Inflammatory macrophage (primary cell): ENCODE data around the gene SMAD6.
"Not testable (repeated sequence)": the region's sequence is repeated elsewhere in the genome, so short reads cannot be mapped to it uniquely, and the experiment has no call there.

ENCODE experiments used
- DNase-seq, 2 donors: peaks; one replicate each; pipeline ENCODE4 v3.0.0-alpha.2; 2020 to 2022

SMAD6 gene

GRCh38 chr15:66677336-66677735, 24.7 kb upstream of the SMAD6 start:
- no peak for DNase-seq

DNA sequence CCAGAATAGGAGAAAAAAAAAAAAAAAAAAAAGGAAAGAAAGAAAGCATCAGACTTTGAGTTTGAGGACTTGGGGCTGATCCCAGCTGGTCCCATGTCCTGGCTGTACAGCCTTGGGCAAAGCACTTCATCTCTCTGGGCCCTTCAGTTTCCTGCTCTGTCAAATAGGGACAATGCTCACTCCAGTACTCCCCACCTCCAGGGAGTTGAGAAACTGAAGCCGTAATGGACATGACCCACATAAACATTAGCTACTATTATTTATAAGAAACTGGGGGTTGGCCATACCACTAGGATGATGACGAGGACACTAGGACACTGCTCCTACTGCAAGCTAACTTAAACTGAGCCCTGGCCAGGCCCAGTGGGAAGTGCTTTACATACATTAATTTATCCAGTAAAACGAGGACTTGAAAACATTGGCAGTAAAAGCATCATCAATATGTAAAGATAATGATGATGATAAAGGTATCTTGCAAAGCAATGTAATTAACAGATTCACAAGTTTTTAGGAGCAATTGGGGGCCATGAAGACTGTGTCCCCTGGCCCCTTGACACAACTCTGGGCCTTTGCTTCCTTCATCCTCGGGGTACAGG, 22.9 kb upstream of the SMAD6 start:
- no peak for DNase-seq

DNA sequence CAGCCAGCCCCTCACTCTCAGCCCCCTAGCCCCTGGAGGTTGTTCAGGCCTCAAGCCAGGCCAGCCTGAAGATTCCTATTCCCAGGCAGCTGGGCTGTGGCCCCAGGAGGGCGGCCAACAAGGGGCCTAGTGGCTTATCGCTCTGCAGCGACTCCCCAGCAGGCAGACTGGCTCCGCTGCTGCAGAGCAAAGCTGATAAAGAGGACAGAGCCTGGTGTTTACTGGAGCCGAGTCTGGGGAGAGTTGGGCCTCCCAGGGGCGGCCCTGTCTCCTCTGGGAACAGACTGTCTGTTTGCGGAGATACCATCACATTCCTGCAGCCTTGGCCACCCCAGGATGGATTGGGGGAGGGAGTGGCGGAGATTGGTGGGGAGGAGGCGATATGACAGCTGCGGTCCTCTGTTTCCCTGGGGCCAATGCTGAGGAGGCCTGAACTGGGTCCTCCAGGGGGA, 22.4 kb upstream of the SMAD6 start:
- DNase-seq, result no peak

- DNase-seq, result no peak
These were observed 21.5 kb upstream of the SMAD6 start for GRCh38 chr15:66680502-66680901.

DNA sequence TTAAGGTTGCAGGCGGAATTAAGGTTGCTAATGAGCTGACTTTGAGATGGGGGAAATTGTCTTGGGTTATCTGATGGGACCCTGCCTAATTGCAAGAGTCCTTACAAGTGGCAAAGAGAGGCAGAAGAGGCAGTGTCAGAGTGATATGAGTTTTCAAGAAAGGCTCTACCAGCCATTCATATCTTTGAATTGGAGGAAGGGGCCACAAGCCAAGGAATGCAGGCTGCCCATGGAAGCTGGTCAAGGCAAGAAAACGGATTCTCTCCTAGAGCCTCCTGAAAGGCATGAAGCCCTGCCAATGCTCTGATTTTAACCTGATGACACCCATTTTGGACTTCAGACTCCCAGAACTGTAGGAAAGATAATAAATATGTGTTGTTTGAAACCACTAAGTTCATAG, 20.6 kb upstream of the SMAD6 start:
- DNase-seq, result no peak

DNA sequence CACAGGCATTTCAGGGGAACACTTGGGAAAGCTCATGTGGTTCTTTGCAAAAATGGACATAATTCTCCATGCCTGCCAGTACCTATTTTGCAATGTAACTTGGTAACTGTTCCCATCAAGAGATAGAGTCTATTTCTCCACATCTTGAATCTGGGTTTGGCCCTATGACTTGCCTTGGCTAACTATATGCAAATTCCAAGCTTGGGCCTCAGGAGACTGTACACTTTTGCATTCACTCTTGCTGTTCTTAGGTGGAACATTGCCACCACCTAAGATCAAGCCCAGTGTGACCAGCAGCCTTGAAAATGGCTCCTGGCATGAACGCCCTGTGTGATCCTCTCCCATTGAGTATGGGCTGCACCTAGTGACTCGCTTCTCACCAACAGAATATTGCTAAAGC, 19.8 kb upstream of the SMAD6 start:
- no peak for DNase-seq

DNA sequence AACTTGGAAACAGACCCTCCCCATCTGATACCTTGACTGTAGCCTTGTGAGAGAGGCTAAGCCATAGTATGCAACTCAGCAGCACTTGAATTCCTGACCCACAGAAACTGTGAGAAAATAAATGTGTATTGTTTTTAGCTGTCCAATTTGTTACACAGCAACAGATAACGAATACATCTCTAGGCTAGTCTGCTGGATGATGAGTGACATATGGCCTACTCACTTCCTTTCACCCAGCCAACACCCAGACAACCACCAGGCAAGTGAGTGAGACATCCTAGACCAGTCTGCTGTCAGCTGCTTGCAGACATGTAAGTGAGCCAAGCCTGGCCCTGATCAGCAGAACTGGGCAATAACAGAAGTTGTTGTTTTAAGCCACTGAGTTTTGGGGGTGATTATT, 19.2 kb upstream of the SMAD6 start:
- peak; percentile 57 to 60 for DNase-seq

DNA sequence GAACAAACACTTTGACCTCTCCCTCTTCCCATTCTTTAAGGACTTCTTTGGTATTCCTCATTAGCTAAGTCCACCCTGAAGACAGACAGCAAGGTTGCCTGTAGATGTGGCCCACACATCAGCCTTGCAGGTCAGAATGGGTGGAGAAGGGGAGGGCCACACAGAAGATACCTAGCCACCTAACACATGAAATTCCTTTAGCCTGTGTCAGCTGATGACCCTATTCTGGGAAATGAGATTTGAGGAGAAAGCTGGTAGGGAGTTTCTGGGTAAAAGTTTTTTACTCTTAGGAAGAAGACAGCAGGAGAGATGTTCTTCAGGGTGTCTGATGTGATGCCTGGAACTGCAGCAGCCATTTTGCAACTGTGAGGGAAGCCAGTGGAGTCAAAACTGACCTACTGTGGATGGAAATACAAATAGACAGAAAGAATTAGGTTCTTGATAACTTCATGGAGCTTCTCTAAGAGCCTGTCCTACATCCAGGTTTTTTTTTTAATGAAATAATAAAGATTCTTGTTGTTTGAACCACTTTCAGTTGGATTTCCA, 17.8 kb upstream of the SMAD6 start:
- DNase-seq, result no peak

DNA sequence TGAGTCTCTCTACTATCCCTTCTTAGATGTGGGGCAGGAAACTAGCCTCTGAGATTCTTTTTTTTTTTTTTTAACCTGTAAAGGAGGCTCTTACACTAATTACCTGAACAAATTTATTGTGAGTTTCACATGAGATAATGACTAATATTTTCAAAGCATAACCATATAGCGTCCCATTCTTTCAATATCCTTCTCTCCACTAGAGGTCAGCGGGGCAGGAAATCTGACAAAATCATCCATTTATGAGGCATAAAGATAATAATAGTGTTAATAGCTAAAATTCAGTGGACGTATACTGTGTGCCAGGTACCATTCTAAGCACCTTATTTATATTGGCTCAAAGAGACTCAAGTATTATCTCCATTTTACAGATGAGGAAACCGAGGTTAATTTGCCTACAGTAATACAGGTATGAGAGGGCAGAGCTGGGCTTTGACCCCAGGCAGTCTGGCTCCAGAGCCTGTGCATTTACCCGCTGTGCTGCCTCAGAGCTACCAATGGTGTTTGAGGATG, 16.3 kb upstream of the SMAD6 start:
- DNase-seq, result no peak

- not testable (repeated sequence) for DNase-seq
These were observed 11.1 kb upstream of the SMAD6 start for GRCh38 chr15:66690912-66691311.

- no peak for DNase-seq
These were observed 10.3 kb upstream of the SMAD6 start for GRCh38 chr15:66691727-66692126.

GRCh38 chr15:66692391-66692790, 9.6 kb upstream of the SMAD6 start:
- DNase-seq, result no peak

DNA sequence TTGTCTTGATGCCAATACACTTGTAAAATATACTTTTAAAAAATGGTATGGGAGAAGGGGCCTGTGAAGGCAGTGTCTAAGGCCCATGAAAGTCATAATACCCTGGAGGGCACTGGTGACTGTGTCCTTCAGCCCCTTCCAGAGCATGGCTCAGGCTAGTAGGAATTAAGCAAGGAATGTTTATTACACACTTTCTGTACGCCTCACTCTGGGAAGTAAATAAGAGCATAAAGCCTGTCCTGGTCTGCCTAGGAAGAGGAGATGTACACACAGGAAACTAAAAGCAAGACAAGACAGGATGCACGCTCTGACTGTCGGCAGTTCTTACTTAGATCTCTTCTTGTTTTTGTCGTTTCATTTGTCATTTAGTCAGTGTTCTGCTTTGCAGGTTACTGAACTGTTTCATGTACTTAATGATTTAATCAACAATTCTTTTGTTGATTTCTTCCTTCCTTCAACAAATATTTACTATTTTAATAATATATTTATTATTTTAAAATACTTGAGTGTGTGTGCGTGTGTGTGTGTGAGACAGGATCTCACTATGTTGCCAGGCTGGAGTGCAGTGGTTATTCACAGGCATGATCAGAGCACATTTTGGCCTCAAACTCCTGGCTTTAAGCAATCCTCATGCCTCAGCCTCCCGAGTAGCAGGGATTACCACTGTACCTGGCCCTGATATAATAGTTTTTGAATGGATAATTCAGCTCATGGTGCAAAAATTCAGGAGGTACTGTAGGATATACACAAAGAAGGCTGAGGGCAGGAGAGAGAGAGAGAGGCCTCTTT, 9.0 kb upstream of the SMAD6 start:
- DNase-seq, result no peak

DNA sequence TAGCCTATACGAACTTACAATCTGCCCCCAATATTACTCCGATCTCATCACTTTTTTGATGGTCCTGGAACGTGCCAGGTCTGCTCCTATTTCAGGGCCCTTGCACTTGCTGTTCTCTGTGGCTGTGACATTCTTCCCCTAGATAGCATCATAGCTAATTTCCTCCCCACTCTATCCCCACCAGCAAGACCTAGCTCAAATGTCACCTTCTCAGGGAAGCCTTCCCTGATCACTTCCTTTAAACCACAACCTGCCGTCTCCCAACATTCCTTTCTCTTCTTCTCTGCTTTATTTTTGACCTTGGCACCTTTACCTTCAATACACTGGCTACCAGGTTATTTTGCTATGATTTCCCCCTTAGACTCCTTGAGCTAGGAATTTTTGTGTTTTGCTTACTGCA, 5.3 kb upstream of the SMAD6 start:
- no peak for DNase-seq

- DNase-seq, result peak; percentile 69 to 78
These were observed 3.6 kb upstream of the SMAD6 start for GRCh38 chr15:66698318-66698961.

GRCh38 chr15:66698971-66699370, 3.1 kb upstream of the SMAD6 start:
- no peak for DNase-seq

DNA sequence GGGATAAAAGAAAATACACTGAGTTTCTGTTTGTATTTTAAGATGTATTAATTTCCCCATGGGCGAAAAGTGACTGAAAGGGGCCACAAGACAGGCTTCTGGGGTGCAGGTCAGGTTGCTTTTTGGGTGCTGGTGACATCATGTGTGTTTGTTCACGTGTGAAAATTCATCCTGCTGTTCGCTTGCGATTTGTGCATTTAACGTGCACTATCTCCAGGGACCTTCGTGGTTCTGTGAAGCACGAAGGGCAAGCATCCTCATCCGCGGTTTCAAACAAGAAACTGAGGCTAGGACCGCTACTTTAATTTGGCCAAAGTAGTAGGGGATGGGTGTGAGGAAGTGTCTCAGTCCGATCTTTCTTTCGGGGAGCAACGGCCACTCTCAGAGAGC, 1.6 kb upstream of the SMAD6 start:
- DNase-seq, result no peak

GRCh38 chr15:66700802-66701421, 1.1 kb upstream of the SMAD6 start:
- peak; percentile 92 for DNase-seq

- no peak for DNase-seq
These were observed 508 bp upstream of the SMAD6 start for GRCh38 chr15:66701422-66702034.

DNA sequence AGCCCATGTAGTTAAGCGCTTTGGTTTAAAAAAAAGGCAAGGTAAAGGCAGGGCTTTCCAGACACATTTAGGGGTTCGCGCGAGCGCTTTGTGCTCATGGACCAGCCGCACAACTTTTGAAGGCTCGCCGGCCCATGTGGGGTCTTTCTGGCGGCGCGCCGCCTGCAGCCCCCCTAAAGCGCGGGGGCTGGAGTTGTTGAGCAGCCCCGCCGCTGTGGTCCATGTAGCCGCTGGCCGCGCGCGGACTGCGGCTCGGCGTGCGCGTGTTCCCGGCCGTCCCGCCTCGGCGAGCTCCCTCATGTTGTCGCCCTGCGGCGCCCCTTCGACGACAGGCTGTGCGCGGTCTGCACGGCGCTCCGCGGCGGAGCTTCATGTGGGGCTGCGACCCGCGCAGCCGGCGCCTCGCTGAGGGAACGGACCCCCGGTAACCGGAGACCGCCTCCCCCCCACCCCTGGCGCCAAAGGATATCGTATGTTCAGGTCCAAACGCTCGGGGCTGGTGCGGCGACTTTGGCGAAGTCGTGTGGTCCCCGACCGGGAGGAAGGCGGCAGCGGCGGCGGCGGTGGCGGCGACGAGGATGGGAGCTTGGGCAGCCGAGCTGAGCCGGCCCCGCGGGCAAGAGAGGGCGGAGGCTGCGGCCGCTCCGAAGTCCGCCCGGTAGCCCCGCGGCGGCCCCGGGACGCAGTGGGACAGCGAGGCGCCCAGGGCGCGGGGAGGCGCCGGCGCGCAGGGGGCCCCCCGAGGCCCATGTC, 927 bp downstream of the SMAD6 start:
- peak in 1 of 2 donors; percentile 20 for DNase-seq

GRCh38 chr15:66703540-66703941, 1.5 kb downstream of the SMAD6 start:
- DNase-seq, result peak; percentile 54 to 77
